ENCODE measurements around the gene ZNF592. TPM values are rescaled to one million over a fixed set of nuclear protein-coding genes. Genes with fewer than 3 reads are reported as not detected.

The ZNF592 gene
- total RNA-seq, 1 donor from 2014 or later: 2.7 TPM

- DNase-seq (ENCODE audit: low read depth in 2 of 2): no peak
Measured at GRCh38 chr15:84852212-84852611, 103.8 kb downstream of the ZNF592 start.

- no peak for DNase-seq (ENCODE audit: low read depth in 2 of 2)
Measured at GRCh38 chr15:84855136-84855535, 106.7 kb downstream of the ZNF592 start.

- no peak for DNase-seq (ENCODE audit: low read depth in 2 of 2)
Measured at GRCh38 chr15:84855765-84856164, 107.4 kb downstream of the ZNF592 start.

Other genes starting within 250 kb of the ZNF592 start
- gene ZSCAN2, start 147.6 kb upstream of the ZNF592 start, total RNA-seq: 13.0 and 15.7 TPM in 2 replicates
- gene WDR73, start 94.3 kb upstream of the ZNF592 start, total RNA-seq: 16.2 and 17.5 TPM in 2 replicates
- 6.0 and 7.6 TPM in 2 replicates for gene NMB, start 90.4 kb upstream of the ZNF592 start, total RNA-seq
- gene SEC11A, start 32.5 kb upstream of the ZNF592 start, total RNA-seq: 202 and 227 TPM in 2 replicates
- gene ALPK3, start 68.8 kb downstream of the ZNF592 start, total RNA-seq: 19.5 and 52.6 TPM in 2 replicates
- gene SLC28A1, start 136.1 kb downstream of the ZNF592 start, total RNA-seq: under 0.01 TPM in 1 of 2 replicates, not detected in the other
- gene PDE8A, start 233.3 kb downstream of the ZNF592 start, total RNA-seq: 50.2 and 78.3 TPM in 2 replicates

All from dermis microvascular lymphatic vessel endothelial cell (primary cell).